DMS 273 (cell line): Measurements from ENCODE around the gene OTULINL.
A peak's percentile ranks its signal among the peaks of the same experiment; 100 is the strongest.

ENCODE experiments used
- DNase-seq: peaks from one replicate; lab custom pipeline; 2025; ENCODE audit not compliant: unreplicated experiment; lab: John Stamatoyannopoulos, UW

Gene OTULINL

GRCh38 chr5:14576206-14576605 is 5.4 kb upstream of the OTULINL start:
- no peak for DNase-seq

GRCh38 chr5:14577079-14577725 is 4.4 kb upstream of the OTULINL start:
- DNase-seq, result no peak

- no peak for DNase-seq
Observed at GRCh38 chr5:14577971-14578370, 3.6 kb upstream of the OTULINL start.

- DNase-seq, result no peak
Observed at GRCh38 chr5:14579246-14579645, 2.3 kb upstream of the OTULINL start.

GRCh38 chr5:14579731-14580397 is 1.7 kb upstream of the OTULINL start:
- no peak for DNase-seq

DNA sequence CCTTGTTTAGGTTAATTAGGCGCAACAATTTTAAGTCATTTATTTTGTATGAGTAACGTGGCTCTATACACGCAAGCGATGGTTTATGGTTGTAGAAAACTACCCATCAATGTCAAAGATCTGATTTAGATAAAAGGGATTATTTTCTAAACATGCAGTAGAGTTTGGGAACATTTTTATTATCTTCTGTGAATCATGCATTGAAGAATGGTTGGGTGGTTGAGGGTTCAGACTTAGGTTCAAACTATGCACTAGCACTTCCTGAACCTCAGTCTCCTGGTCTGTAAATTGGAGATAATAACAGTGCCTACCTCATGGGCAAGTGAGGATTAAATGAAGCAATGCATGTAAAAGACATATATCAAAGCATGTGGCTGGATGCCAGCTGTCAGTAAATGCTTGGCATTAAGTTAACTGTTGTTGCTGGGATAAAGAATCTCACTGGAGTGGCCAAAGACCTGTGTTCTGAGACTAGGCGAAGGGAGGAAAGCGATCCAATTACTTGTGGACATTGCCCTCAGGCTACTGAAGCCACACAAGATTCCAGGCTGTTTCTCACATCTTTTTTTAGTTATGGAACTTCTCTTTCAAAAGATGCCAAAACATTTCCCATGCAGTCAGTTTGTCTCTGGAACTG is 1.1 kb upstream of the OTULINL start:
- DNase-seq, result peak; percentile 72

DNA sequence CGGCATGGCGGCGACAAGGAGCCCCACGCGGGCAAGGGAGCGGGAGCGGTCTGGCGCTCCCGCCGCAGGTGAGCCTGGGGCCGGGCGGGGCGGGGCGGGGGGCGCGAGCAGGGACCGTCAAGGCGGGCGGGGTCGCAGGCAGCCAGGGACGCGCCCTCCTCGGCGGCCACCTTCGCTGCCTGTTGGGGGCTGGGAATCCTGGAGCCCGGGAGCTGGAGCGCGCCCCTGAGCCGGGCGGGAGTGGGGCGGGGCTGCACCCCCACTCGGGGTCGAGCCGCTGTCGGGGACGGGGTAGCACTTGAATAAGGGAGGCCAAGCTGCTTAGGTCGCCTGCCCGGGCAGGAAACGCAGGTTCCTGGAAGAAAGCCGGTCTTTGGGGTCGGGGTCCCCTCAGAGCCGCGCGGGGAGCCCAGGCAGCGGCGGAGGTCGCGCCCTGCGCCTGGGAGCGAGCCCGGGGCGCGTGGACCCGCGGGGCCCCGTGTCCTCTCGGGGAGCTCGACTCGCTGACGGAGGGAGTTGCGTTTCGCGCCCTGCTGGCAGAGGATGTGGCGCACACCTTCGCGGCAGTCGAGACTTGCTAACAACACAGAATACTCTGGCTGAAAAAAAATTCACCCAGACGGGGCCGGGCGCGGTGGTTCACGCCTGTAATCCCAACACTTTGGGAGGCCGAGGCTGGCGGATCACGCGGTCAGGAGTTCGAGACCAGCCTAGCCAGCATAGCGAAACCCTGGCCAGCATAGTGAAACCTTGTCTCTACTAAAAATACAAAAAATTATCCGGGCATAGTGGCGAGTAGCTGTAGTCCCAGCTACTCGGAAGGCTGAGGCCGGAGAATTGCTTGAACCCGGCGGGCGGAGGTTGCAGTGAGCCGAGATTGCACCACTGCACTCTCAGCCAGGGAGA is 552 bp downstream of the OTULINL start:
- peak; percentile 86 for DNase-seq

DNA sequence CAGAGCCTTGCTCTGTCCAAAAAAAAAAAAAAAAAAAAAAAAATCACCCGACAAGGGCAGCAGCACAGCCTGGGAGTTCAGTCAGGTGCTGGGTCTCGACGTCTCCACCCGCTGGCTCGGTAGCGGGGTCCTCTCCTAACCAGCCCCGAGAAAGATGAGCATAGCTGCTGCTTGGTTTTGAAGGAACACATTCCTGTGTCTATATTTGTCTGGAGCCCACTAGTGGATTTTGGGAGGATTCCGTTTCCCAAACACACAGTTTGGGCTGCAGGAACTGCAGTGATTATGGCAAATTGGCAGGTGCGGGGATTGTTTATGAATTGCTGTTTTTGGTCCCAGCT is 1.2 kb downstream of the OTULINL start:
- DNase-seq, result peak; percentile 42

- no peak for DNase-seq
Observed at GRCh38 chr5:14584848-14585247, 3.3 kb downstream of the OTULINL start.

GRCh38 chr5:14587150-14587549 is 5.6 kb downstream of the OTULINL start:
- DNase-seq, result no peak

DNA sequence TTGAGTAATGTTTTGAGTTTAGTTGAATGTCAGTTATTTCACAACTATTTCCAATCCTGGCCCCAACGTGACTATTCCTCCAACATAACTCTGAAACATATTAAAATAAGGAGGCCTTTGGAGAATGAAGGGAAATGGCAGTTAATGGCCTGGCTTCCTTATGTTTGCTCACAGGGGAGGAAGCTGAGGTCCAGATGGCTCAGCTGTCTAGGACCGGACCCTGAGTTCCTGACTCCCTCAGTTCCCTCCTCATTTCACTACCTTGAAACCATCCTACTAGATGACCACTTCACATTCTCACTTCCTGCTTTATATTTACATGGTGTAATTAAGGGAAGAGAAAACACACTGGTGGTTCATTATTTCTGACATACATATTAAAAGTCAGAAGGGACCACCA is 6.6 kb downstream of the OTULINL start:
- no peak for DNase-seq

DNA sequence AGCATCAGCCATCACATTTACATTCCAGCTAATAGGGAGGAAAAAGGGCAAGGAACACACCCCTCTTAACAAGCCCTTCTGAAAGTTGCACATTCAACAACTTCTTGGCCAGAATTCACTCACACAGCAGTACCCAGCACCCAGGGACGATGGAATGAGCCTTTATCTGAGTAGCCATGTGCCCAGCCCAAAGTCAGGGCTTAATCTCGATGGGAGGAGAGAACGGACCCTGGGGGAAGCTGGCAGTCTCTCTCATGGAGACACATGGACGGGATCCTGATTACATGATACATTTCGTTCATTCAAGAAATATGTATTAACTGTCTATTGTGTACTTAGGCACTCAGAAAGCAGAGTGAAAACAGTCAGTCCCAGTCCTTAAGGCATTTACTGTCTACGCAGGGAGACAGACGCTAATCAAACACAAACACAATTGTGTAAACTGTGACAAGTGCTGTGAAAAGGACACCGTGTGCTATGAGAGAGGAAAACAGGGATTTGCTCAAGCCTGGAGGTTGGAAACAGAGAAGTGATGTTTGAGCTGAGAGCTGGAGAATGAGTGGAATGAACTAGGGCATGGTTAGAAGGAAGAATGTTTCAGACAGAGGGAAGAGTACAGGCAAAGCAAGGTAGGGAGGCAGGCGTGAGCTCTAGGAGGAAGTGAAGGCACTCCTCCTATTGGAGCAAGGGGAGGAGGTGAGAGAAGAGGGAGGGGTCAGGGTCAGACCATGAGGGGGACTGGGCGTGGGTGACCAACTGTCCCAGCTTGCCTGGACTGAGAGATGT is 7.4 kb downstream of the OTULINL start:
- DNase-seq, result no peak

DNA sequence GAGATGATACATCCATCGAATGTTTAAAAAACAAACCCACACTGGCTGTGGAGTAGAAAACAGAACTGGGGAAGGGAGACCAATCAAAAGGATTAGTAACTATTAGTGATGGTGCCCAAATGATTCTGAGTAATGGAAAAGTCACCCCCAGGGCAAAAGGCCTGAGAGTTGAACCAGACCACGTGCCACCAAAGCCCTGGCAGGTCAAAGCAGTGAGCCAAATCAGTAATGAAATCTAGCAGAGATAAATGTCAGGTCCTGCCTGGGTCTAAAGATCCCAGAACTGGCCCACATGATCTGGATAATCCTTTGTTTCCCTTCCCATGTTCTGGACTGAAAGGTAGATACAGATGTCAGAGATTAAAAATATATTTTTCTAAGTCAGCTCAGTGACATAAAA is 9.4 kb downstream of the OTULINL start:
- no peak for DNase-seq

- no peak for DNase-seq
Observed at GRCh38 chr5:14591548-14591947, 10.0 kb downstream of the OTULINL start.

DNA sequence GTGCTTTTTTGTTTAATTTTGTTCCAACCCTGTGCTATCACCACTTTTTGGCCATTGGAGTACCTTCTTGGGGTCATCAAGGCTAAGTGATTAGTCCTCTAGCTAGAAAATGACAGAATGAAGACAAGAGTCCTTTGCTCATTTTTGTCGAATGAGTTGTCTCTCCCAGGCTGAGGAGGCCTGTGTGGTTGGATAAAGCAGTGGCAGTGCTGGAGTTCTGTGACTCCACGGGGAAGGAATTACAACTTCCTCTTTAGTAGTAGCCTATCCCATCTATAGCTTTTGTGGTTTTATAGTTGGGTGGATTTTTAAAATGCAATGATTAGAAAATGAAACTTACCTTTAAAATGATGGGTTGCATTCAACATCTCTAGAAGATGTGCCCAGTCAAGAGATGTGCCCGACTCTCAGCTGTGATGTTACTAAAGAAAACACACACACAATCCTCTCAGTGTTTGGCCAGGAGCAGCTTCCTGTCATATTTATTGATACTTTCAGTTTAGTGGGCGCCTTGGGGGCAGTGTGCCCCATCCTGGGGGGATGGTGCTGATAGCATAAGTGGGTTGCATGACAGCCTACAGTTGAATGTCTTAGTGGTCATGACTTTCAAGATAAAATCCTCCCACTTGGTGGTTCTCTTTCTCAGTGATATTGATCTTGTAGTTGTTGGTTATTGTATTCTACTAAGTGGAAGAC is 11.9 kb downstream of the OTULINL start:
- no peak for DNase-seq

DNA sequence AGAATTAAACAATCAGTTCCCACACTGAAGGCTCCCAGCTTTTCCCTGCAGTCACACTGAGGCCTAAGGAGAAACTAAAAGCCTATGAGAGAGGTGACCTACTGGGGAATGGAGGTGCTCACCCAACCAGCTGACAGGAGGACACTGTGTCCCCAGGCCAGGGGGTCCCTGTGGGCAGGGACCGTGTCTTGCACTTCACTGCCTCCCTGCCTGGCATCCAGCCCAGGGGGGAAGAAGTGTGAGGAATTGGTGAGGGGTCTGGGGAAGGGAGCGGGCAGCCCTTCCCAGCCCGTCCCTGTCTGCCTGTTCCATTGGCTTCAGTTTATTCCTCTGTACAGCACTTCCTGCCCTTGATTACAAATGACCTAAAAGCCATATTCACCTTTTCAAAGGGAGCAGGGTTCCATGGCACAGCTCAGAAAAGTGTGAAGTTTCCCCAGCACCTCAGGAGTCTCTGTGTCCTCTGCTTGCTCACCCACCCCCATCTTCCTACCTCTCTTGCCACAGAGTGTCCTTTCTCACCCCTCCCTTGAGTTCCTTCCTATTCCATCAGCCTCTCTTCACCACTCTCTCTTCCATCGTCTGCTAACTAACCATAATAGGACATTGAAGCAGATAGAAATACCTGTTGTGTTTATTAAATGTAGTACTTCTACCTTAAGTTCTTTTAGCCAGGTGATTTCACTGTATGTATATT is 12.9 kb downstream of the OTULINL start:
- no peak for DNase-seq

DNA sequence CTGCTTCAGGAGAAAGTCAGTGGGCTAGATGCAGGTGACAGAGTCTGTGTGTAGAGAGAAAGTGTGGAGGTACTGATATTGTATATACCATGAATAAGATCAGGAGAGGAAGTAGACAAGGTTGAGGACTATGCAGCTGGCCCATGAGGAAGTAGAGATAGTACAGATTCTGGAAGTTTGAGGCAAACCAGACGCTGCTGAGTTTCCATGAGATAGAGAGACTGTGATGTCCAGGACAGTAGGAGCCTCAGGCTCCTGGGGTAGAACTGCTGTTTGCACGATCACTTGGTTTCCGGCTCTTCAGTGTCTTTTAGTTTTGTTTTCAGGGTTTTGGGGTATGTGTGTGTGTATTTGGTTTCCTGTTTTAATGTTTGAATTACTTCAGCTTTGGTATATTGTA is 13.6 kb downstream of the OTULINL start:
- DNase-seq, result no peak

GRCh38 chr5:14595891-14596290 is 14.3 kb downstream of the OTULINL start:
- DNase-seq, result no peak

DNA sequence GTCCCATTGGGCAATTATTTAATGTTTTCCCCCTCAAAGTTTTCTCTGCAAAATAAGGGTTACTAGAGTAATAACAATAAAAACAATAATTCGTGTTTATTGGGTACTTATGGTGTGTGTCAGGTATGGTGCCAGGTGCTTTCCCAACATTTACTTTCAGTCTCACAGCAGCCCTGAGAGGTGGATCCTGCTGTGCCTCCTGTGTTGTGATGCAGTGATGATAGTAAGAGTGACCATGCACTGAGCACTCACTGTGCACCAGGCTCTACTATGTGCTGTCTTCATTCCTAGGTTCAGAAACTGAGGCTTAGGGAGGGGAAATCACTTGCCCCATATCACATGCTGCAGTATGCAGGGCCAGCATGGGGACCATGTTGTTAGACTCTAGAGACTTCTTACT is 15.5 kb downstream of the OTULINL start:
- no peak for DNase-seq

DNA sequence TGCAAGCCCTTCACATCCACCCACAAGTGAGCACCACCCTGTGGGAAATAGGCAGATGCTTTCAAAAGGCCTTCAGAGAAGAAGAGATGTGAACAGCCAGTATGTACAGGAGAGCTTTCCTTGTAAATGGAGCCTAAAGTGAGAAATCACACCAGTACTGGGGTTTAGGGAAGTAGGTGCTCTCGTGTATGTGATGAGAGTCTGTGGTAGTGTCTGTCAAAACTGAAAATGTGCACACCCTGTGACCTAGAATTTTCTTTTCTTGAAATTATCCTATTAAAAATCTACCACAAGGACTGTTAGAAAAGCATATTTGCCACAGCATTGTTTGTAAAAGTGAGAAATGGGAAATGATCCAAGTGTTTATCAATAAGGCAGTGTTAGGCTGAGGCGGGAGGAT is 16.6 kb downstream of the OTULINL start:
- no peak for DNase-seq
